ENCODE results near the gene MEGF10.

MEGF10 gene

DNA sequence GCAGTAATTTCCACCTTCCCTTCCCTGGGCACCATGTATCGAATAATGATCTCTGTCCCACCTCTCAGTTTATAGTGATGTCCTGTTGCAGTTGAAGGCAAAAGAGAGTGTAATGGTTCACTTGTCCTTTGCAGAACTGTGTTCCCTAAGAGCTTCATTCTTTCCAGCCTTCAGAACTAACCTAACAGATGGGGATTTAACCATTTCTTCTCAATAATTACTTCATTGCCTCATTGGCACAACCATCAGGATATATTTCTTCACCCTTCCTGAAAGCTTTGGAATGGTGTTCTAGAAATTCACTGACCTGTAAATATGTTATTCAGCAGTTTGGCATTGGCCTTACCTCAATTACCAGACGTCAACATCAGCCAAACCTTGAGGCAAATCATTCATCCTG is 142.9 kb downstream of the MEGF10 start:
- no peak for DNase-seq (ENCODE audit: low read depth in 1 of 2, low spot score in 1 of 2)

DNA sequence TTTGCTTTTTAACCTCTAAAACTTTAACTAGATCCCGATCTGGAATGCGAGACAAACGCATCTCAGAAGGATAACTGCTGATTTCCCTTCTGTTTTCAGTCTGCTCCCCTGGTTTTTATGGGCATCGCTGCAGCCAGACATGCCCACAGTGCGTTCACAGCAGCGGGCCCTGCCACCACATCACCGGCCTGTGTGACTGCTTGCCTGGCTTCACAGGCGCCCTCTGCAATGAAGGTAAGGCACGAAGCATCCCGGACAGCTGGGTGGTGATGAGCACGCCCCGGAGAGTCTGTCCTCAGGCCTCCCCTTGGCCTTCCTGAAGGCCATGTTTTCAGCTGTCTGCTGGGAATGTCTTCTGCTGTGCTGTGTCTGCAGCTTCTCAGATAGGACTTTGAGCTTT is 144.0 kb downstream of the MEGF10 start:
- DNase-seq (ENCODE audit: low read depth in 1 of 2, low spot score in 1 of 2) = no peak

DNA sequence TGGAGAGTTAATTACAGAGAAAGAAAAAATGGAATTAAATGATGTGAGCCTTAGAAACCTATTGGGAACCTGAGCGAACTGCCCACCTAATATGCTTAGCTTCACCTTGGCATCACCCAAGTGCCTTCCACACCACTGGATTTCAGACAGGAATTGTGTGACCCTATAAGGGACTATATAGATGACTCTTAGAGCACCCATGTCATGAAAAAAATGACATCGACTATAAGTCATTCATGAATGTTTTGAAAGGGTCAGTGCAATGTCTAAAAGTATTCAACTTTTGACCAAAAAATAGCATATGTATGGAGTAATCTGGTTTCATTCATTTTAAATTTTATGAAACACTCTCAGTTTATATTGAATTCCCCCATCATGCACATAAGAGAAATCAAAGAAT is 145.2 kb downstream of the MEGF10 start:
- DNase-seq (ENCODE audit: low read depth in 1 of 2, low spot score in 1 of 2) = no peak

DNA sequence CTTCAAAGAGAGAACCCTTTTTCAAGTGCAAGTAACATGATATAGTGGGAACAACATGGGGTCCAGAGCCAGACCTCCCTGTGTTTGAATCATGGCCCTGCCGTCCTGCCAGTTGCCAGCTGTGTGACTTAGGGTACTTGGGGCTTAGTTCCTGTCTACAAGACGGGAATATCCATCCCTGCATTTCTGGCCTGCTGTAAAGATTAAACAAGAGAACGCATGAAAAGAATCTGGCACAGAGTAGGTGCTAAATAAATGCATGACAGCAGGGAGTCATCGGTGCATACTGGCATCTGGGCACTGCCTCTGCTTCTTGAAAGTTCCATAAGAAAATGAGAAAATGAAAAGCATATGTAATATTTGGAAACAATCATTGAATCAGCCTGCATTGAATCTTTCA is 149.0 kb downstream of the MEGF10 start:
- DNase-seq (ENCODE audit: low read depth in 1 of 2, low spot score in 1 of 2) = no peak

DNA sequence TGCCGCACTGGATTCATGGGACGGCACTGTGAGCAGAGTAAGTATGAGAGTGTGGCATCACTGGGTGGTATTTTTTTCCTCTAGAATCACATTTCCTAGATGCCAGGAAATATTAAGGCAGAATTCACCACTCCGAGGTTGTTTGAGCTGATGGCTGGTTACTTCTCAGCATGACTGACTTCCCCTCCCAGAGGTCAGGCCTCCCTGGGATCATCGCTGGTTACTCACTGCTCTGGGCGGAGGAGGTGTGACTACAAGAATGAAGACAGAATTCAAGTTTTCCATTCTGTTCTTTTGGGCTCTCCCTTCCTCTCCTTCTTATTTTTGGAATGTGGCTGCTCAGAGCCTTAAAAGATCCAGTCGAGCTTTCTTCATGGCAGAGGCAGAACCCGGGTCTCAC is 150.2 kb downstream of the MEGF10 start:
- DNase-seq (ENCODE audit: low read depth in 1 of 2, low spot score in 1 of 2) = no peak

DNA sequence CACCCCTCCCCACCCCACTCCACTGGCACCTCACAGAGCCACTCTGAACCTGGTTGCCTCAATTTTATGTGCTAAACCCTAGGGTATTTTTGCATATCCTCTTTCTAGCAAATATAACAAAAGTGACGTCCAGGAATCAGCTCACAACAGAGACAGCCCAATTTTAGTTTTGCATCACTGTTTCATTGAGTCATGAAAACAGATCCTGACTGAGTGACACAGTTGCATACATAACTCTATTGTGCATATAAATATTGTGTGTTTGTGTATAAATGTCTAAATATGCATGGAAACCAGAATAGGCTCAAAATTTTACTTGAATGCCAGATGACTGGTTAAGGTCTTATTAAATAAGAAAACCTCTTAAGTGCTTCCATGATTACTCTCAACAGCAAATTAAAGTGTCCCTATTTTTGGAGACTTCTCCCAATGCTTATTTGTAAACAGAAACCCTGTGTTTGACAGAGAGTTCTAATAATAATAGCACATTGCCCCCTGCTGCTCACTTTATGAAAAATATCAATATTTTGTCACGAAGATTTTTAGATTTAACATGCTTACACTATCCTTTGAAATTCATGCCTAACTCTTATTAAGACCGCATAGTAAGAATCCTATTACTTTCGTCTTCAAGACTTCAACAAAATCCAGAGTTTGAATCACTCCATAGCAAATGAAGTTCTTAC is 151.3 kb downstream of the MEGF10 start:
- no peak for DNase-seq (ENCODE audit: low read depth in 1 of 2, low spot score in 1 of 2)

DNA sequence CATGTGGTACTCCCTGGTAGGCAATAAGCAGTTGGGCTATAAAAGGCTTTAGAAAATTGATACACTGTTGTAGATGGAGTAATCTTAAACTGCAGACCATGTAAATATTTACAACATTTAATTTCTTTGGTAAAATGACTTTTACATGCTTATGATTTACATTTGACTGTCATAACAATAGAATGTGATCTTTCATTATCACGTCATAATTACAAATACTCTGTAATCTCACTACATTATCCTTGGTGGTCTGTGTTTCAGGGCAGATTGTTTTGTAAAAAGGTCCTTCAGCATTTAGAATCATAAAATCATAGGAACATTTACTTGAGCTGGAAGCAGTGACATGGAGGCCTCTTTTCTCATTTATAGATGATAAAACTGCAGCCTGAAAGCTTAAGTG is 153.6 kb downstream of the MEGF10 start:
- no peak for DNase-seq (ENCODE audit: low read depth in 1 of 2, low spot score in 1 of 2)

DNA sequence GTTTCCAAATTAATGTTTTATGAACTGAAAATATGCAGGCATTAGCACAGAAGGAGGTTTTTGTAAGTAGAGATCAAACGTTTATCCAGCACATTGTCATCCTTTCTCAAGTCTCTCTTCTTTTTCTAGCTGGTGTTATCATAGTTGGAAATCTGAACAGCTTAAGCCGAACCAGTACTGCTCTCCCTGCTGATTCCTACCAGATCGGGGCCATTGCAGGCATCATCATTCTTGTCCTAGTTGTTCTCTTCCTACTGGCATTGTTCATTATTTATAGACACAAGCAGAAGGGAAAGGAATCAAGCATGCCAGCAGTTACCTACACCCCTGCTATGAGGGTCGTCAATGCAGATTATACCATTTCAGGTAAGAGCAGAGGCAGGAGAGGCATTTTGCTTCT is 154.7 kb downstream of the MEGF10 start:
- no peak for DNase-seq (ENCODE audit: low read depth in 1 of 2, low spot score in 1 of 2)

DNA sequence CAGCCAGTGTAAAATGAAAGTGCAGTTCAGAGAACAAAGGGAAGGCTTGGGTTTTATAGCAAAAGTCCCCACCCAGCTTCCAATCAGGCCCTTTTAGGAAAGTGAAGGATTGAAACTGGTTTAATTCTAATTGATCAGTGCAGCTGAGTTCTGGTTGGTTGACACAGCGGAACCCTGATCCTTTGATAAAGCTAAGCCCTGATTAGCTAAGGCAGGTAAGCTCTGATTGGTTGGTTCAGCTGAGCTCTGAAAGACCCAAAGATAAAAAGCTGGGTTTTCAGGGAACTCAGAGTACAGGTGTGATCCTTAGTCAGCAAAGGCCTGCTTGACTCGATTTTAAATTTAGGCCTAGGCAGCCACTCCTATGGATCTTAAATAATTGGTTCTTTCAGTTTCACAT is 156.0 kb downstream of the MEGF10 start:
- no peak for DNase-seq (ENCODE audit: low read depth in 1 of 2, low spot score in 1 of 2)

DNA sequence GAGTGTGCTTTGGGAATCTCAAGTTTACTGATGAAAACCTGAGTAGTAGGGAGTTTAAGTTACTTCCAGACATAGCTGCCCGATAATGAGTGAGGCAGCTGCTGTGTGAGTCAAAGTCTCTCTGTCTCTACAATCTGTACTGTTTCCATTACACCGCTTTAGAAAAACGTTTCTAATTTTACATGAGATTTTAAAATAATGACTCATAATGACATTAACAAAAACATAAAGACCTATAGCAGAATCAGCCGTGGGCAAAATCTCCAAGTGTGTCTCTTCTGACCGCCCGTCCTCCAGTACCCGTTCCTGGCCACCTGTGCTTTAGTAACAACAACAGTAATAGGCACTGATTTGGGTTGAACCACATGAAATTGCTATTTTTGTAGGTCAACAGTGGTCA is 157.2 kb downstream of the MEGF10 start:
- no peak for DNase-seq (ENCODE audit: low read depth in 1 of 2, low spot score in 1 of 2)

DNA sequence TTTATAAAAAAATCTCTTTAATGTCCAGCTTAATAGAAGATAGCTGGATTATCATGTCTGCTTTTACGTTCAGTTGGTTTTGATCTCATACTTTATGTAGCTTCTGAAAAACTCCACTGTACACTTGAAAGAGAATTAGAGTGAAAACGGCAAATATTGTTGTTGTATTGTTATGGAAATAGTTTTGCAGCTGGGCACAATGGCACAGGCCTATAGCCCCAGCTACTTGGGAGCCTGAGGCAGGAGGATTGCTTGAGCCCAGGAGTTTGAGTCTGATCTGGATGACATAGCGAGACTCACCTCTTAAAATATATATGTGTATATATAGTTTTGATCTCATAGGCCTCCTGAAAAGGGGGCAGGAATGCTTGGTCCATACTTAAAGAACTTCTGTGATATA is 159.4 kb downstream of the MEGF10 start:
- no peak for DNase-seq (ENCODE audit: low read depth in 1 of 2, low spot score in 1 of 2)

DNA sequence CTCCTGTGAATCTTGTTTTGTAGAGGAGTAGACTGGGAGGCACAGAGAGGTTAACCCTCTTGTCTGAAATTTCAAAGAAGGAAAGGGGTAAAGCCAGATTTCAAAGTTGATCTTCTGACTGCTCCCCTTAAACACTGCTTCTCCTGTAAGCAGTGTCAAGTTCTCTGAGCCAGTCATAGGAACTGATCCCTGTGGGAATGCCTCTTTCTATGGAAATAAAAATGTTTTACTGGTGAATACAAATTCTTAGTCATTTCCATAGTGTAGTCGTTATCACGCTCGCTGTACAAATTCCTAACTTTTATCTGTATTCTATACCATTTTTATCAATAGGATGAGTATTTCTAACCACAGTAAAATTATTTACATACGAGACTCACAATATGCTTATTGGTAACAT is 160.5 kb downstream of the MEGF10 start:
- DNase-seq (ENCODE audit: low read depth in 1 of 2, low spot score in 1 of 2) = no peak

DNA sequence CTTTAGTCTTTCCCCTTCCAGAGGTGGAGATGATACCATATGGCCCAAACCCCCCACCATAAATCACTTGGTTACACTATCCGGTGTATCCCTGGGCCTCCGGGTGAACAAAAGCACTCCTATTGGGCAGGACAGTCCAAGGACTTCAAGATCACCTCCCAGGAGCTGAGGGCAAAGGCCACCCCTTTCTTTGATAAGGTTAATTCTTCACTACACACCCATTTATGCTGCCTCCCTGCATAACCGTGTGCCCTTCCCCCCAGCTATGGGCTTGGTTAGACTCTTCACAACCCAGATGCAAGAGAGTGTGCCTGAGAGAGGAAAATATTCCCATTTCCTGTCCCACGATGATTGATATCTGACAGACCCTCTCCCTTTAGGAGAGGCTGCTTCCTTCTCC is 162.0 kb downstream of the MEGF10 start:
- DNase-seq (ENCODE audit: low read depth in 1 of 2, low spot score in 1 of 2) = no peak

DNA sequence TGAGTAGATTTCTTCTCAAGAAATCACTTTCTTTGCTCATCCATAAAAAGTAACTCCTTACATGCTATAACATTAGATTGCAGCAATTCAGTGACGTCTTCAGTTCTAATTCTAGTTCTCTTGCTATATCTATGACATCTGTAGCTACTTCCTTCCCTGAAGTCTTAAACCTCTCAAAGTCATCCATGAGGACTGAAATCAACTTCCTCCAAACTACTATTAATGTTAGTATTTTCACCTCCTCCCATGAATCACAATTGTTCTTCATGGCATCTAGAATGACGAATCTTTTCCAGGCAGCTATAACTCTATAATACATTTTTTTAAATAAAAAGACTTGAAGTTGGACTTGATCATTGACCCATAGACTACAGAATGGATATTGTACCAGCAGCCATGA is 180.6 kb downstream of the MEGF10 start:
- DNase-seq (ENCODE audit: low read depth in 1 of 2, low spot score in 1 of 2) = no peak

DNA sequence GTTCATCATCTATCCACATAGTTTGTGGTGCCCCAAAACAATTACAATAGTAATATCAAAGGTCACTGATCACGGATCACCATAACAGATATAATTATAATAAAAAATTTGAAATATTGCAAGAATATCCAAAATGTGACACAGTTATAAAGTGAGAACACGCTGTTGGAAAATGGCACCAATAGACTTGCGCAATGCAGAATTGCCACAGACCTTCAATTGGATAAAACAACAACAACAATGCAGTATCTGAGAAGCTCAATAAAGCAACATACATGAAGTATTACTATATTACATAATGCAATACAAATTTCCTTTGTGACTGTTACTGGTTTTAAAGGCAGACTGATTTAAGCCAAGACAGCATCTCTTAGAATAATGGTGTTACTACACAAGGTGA is 182.1 kb downstream of the MEGF10 start:
- DNase-seq (ENCODE audit: low read depth in 1 of 2, low spot score in 1 of 2) = no peak

DNA sequence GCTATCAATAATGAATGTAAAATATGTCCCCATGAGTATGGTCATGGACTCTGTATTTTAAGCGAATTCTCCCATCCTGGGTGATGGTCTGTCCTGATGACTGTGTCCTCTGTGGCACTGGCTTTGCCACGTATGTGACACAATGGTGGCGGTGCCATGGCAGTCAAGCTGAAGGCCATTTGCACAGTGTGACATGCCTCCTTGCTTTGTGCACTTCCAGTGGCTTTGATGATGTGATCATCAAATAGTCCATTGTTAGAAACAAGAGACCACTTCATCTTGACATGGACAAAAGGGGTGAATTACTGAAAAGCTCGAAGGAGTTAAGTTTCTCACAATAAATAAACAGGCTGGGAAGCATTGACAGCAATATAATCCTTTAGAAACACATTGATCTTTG is 195.9 kb downstream of the MEGF10 start:
- DNase-seq (ENCODE audit: low read depth in 1 of 2, low spot score in 1 of 2) = no peak

DNA sequence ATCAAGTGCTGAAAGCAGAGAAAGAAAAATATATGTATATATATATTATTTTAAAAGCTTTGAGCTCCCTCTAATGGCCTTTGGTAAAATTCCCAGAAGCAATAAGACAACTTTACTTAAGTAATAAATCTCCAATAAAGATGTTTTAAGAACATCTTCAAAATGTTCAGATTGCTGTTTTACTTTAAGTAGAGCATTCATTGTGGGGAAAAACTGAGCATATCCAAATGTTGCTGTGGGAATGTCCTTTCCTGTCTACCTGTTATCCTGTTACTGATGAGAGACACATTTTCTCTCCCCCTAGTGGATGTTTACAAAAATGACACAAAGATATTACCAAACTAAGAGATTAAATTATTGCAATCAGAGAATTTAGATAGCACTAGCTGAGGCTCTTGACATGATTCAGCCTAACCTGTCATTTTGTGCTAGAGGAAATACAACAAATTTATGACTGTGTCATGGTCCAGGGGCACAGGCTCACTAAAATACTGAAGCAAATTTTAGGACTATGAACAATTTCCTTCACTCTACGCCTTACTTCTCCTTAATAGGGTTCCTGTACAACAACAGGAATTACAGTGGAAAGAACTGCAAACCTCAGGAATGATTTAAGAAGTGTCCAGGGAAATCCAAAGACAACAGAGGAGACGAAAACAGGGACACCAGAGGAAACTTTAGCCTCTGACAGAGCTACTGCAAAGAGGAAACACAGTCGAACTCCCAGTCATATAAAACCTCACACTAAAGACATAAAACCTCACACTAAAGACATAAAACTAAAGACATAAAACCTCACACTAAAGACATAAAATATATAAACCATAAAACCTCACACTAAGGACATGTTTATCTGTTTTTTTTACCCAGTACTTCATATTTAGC is 202.5 kb downstream of the MEGF10 start:
- no peak for DNase-seq (ENCODE audit: low read depth in 1 of 2, low spot score in 1 of 2)

DNA sequence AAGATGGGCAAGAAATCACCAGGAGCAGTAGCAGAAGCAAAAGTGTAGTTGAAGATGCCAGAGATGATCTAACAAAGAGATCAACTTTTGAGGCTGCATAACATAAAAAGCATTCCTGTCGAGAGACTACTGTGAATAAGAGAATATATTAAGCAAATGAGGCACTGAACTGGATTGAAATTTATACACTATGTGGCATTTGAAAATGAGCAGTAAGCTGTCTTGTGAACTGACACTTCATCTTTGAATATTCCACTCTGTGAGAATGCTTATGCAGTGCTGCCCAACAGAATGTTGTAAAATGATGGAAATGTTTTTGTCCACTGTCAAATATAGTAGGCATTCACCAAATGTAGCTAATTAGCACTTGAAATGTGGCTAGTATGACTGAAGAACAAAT is 208.0 kb downstream of the MEGF10 start:
- no peak for DNase-seq (ENCODE audit: low read depth in 1 of 2, low spot score in 1 of 2)

DNA sequence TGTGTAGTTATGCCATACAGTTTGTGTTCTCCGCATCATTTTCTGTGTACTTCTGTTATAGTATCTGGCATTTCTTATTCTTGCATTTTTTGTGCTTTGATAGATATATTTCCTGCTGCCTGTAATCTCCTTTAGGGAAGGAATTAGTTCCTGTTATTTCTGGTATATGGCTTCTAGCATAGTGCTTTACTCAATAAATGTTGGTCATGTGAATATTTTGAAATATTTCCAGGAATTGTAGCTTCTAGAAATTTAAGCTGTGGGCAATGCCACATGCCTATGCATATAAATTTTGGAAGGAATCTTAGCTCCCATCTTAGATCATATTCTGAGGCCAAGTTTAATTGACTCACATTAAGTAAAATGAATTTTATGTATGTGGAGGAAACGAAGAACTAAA is 215.3 kb downstream of the MEGF10 start:
- DNase-seq (ENCODE audit: low read depth in 1 of 2, low spot score in 1 of 2) = no peak

DNA sequence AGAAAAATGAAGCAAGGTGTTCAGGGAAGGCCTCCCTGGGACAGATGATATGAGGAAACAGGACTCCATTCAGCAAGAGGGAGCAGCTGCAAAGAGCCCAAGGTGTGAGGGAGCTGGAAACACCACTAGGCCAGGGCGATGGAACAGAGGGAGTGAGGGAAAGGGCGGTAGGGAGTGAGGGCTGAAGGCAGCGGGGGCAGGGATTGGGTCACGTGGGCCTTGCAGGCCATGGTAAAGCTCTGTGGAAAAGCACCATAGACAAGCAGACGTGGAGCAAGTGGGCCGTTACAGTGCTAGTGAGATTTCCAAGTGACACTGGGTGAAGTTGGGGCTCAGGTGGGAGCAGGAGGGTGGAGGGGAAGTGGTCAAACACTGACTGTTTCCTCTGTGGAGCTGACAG is 216.0 kb downstream of the MEGF10 start:
- DNase-seq (ENCODE audit: low read depth in 1 of 2, low spot score in 1 of 2) = no peak

DNA sequence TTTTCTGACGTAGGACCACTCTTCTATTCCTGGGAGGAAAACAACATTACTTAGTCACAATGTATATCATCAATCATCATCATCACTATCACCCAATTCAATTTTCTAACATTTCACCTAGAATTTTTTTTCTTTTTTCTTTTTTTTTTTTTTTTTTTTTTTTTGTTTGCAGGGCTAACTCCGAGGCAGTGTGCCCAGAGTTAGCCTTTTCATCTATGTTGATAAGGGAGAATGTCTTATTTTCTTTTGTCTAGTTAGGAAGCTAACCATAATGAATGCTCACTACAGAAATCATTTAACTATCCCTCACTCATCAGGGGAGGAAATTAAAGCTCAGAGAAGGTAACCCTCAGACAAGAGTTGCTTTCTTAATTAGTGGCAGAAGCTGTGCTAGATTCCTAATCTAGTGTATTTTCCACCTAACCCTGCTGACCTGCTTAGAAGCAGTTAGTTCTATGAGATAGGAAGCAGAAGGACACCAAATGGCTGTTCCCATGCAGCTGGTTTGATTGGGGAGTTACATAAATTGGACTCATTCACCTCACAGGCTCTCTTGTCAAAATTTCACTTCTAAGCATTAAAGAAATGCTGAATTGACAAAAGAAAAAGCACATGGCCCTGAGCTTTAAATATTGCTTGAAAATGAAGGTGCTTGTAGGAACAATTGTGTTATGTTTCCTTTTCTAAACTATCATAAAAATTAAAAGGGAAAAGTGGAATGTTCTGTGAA is 218.2 kb downstream of the MEGF10 start:
- no peak for DNase-seq (ENCODE audit: low read depth in 1 of 2, low spot score in 1 of 2)

All from activated T-helper 1 cell treated with anti-CD3 and anti-CD28 coated beads, Interleukin-2, amount 50 U/mL, for 16 hours (primary cell).